ENCODE results near the gene PITPNM3. TPM values are rescaled to one million over a fixed set of nuclear protein-coding genes. Genes with fewer than 3 reads are reported as not detected.

Gene PITPNM3
- total and polyA plus RNA-seq, 2 of the 13 experiments (the other 11 are each of a cell fraction or from before 2014, with no cell fraction given), result 0.13 to 0.29 TPM

- BruUV-seq (replicated peaks), result no TSS peak
- in situ Hi-C loops (cut with HindIII; ENCODE audit: extremely low pct_ligation_motif_present, low pct_unique_long_range_greater_than_20kb) (no loop called here), intact Hi-C loops (cut with micrococcal nuclease; ENCODE audit: unreplicated experiment) (no loop called here)
- Histone ChIP-seq H3K36me3 (replicated peaks in 1 of 2; ENCODE audit: control insufficient read depth in 1 of 2, insufficient read depth in 2 of 2, low read length in 2 of 2) (peaks cover 14 to 57% of the 10 kb centered on the region in 2 experiments; a peak in 4 of 5 replicates), H3K9ac (ENCODE audit: insufficient read depth, low read depth, low read length) (no peak overlapping the region), H3K27me3 (ENCODE audit: control insufficient read depth in 1 of 2, insufficient read depth in 2 of 2, low read length in 2 of 2) (no peaks in the 10 kb centered on the region), H4K20me1 (ENCODE audit: insufficient read depth, low read length) (no peaks in the 10 kb centered on the region), H3K4me3 (replicated peaks in 1 of 3; ENCODE audit: insufficient read depth in 1 of 3, low read depth in 2 of 3, low read length in 3 of 3) (no peak overlapping the region), H3K4me2 (ENCODE audit: low read depth, low read length) (no peak overlapping the region), H3K4me1 (ENCODE audit: insufficient read depth, low read length) (no peaks in the 10 kb centered on the region), H3K9me3 (ENCODE audit: low read length) (no peaks in the 10 kb centered on the region), H3K79me2 (ENCODE audit: insufficient read depth, low read length) (no peaks in the 10 kb centered on the region), H3K27ac (ENCODE audit: extremely low read length, insufficient read depth, low read length) (no peak overlapping the region), H2AFZ (ENCODE audit: low read length) (no peak overlapping the region)
- DNase-seq (ENCODE audit: low spot score) (no peak), ATAC-seq (no peak), FAIRE-seq (no peak)
- ChIA-PET CTCF (ENCODE audit: low intra/inter-chr PET ratio, low total read pairs) (no interaction called here), POLR2A (no interaction called here)
- 99% methylated on average over 4 of the region's 4 CpGs for WGBS (ENCODE audit: low lambda C conversion rate)
- TF ChIP-seq TOE1 (CRISPR knock-in tag; IDR thresholded peaks at IDR 0.05), result no peak
- TF ChIP-seq PITX1 (CRISPR knock-in tag; IDR thresholded peaks at IDR 0.05), result no peak
- no peak for TF ChIP-seq NCOA2 (CRISPR knock-in tag; IDR thresholded peaks at IDR 0.05)
- TF ChIP-seq ZBTB43 (CRISPR knock-in tag; conservative IDR thresholded peaks at IDR 0.05), result no peak
- TF ChIP-seq ZNF382 (CRISPR knock-in tag; IDR thresholded peaks at IDR 0.05; ENCODE audit: borderline replicate concordance), result no peak
- TF ChIP-seq PATZ1 (CRISPR knock-in tag; IDR thresholded peaks at IDR 0.05), result no peak
- TF ChIP-seq RBM39 (IDR thresholded peaks at IDR 0.05; ENCODE audit: low read depth, low read length, poor library complexity, severe bottlenecking), result no peak
- TF ChIP-seq DRAP1 (CRISPR knock-in tag; IDR thresholded peaks at IDR 0.05), result no peak
- TF ChIP-seq PHF20 (CRISPR knock-in tag; IDR thresholded peaks at IDR 0.05), result no peak
- TF ChIP-seq DMTF1 (CRISPR knock-in tag; IDR thresholded peaks at IDR 0.05), result no peak
- TF ChIP-seq RARG (CRISPR knock-in tag; IDR thresholded peaks at IDR 0.05; ENCODE audit: low read depth), result no peak
- TF ChIP-seq POLR2AphosphoS2 (IDR thresholded peaks at IDR 0.05; ENCODE audit: low read depth, low read length), result no peak
- TF ChIP-seq HOMEZ (CRISPR knock-in tag; IDR thresholded peaks at IDR 0.05; ENCODE audit: low read depth), result no peak
- TF ChIP-seq ZNF275 (CRISPR knock-in tag; IDR thresholded peaks at IDR 0.05; ENCODE audit: borderline replicate concordance), result no peak
- no peak for TF ChIP-seq ZFP90 (CRISPR knock-in tag; IDR thresholded peaks at IDR 0.05; ENCODE audit: borderline replicate concordance)
- TF ChIP-seq ZNF12 (CRISPR knock-in tag; IDR thresholded peaks at IDR 0.05), result no peak
Measured at GRCh38 chr17:6583411-6583810, 27.1 kb upstream of the PITPNM3 start.

All from HepG2 (cell line).